ENCODE results near the gene COPS3. TPM values are rescaled to one million over a fixed set of nuclear protein-coding genes. Genes with fewer than 3 reads are reported as not detected.

Gene COPS3
- total and polyA plus RNA-seq, 2 of the 4 experiments (the other 2 are of a cell fraction) = 71.4 to 144 TPM

DNA sequence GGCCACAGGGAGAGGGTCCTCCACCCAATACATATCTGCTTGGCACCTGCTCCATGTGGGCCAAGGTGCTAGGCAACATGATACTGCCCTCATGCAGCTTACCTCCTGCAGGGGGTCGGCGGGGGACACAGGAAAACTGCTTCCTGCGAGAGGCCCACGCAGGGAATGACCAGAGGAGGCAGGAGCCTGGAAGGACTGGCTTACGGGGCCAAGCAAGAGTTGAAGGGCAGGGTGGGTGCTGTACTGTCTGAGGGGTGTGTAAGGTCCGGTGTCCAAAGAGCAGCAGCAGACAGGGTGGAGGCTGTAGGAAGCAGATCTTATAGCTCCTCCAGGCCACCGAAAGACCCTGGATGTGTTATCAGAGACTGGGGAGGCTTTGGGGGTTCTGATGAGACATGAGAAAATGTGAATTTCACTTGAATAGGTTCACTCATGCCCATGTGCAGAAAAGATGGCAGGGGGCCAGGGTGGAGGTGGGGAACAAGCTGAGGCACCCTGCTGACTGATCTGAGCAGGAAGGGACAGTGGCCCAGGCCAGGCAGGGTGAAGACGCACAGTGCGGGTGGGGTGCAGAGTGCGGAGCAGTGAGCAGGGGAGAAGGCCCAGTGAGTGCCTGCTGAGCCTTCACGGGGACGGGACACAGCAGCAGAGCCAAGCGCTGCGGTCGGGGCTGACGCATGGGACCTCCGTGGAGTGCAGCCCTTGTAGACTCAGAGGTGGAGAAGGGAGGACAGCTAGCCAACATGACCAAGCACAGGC, 52.3 kb downstream of the COPS3 start (continued):
- TF ChIP-seq RAD21 (IDR thresholded peaks at IDR 0.05; ENCODE audit: low read length) (no peak), MAFK (IDR thresholded peaks at IDR 0.05; ENCODE audit: low read depth, low read length) (no peak), CHD1 (IDR thresholded peaks at IDR 0.05; ENCODE audit: low read depth, low read length) (no peak)
- TF ChIP-seq, protein P1, sequence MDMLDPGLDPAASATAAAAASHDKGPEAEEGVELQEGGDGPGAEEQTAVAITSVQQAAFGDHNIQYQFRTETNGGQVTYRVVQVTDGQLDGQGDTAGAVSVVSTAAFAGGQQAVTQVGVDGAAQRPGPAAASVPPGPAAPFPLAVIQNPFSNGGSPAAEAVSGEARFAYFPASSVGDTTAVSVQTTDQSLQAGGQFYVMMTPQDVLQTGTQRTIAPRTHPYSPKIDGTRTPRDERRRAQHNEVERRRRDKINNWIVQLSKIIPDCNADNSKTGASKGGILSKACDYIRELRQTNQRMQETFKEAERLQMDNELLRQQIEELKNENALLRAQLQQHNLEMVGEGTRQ (IDR thresholded peaks at IDR 0.05; ENCODE audit: low read depth, low read length) = no peak
